GM12878 (cell line): ENCODE measurements around the gene HRH3.

Experiments
- CHD1 ChIP-seq: IDR thresholded peaks from 2 replicates; pipeline ENCODE4 v1.6.1; 2012; ENCODE audit warnings: low read depth, low read length, improper control_type of control experiment
- CTCF ChIP-seq, 3 experiments: IDR thresholded peaks in 2 of 3; conservative IDR thresholded peaks in 1 of 3; 2 replicates each; pipeline ENCODE4 v1.5.1; 2011; ENCODE audit warnings: low read depth in 3 of 3, low read length in 3 of 3, mild to moderate bottlenecking in 3 of 3, control low read depth in 2 of 3, moderate library complexity in 2 of 3, inconsistent platforms in 1 of 3, mixed read lengths in 1 of 3; ENCODE audit not compliant: control insufficient read depth in 2 of 3, insufficient read depth in 1 of 3; ENCODE audit errors: extremely low read depth in 1 of 3

GRCh38 chr20:62215020-62215990, 4.8 kb downstream of the HRH3 start:
- TF ChIP-seq CHD1: no peak
- no peak for TF ChIP-seq CTCF (IDR thresholded peaks at IDR 0.05 in 2 of 3, conservative IDR thresholded peaks at IDR 0.05 in 1 of 3; ENCODE audit: control insufficient read depth in 2 of 3, extremely low read depth in 1 of 3, insufficient read depth in 1 of 3, low read depth in 3 of 3, low read length in 3 of 3)
